Measurements from ENCODE around the gene FAM163A.
"Not testable (repeated sequence)": the region's sequence is repeated elsewhere in the genome, so short reads cannot be mapped to it uniquely, and the experiment has no call there.

Gene FAM163A

DNA sequence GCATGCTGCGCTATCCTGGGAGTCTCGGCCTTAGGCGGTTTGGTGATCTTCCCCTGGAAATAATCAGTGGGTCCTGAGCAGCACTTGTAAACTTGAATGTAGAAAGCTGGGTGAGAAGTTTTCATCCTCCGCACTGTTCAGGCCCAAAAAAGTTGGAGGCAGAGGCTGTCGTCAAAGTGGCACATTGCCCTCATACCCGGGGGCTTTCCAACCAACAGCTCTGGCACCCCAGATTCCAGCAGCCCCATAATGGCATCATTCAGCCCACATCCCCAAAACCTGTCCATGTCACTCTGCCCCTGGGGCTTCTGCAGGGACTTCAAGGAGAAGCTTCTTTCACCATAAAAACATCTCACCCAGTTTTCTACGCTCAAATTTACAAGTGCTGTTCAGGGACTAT lies 75.2 kb downstream of the FAM163A start:
- DNase-seq = no peak

DNA sequence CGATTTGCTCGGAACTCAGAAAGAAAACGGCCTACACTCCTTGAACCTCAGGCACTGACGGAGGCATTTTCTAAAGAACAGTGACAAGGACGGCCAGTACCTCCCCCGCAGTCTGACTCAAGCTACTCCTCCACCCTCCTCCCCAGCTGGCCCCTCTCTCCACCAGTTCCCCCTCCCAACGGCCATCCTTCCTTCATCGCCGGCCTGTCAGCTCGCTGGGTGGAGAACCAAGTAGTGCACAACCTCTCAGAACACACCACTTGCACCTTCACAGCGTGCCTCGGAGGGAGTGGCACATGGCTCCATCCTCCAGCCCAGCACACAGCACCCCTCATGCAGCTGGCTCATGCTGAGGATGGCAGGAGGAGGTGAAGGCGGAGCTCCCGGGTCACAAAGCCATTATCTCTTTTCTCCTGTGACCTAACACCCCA lies 75.7 kb downstream of the FAM163A start:
- no peak for DNase-seq

DNA sequence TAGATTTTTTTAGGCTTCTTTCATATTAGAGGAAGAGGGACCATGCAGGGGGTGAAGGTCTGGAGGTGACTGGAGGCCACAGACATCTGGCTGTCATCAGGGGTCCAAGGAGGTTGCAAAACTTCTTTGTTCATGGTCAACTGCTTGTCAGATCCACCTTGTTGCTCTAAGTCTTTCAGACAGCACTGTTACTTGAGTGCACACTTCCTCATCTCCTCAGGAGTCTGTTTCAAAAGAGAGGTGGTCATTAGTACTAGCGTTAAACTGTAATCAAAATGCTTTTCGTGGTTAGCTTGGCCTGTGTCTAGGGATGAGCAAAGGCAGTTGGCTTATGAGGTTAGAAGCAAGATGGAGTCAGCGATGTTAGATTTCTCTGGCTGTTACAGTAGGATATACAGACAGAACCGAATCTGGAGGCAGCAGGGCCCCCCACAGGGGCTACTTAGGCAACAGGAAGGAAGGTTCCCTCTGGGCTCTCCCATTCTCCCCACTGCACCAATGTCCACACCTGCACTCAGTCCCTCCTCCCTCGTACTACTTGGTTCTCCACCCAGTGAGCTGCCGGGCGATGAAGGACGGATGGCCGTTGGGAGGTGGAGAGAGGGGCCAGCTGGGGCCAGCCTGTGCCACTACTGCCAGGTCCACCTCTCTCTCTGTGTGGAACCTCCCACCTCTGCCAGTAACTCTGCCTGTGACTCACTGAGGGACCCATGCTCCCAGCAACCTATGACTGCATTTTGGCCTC lies 77.3 kb downstream of the FAM163A start:
- no peak for DNase-seq

DNA sequence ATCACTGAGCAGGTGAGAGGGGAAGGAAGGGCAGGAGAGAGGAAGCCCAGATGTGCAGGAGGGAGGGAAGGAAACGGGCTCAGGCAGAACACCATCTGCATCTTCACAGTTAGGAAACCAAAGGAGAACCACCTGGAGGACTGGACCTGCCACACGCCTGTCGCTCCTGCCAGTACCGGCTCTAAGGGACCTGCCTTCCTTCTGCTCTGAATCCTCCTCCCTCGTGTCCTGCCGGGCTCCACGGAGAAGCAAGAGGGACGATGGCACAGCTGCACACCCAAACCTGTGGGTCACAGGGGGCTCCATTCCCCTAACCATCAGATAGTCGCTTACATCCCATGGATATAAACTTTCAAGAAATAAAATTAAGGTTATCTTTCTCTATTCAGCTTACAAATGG lies 78.4 kb downstream of the FAM163A start:
- DNase-seq = no peak

DNA sequence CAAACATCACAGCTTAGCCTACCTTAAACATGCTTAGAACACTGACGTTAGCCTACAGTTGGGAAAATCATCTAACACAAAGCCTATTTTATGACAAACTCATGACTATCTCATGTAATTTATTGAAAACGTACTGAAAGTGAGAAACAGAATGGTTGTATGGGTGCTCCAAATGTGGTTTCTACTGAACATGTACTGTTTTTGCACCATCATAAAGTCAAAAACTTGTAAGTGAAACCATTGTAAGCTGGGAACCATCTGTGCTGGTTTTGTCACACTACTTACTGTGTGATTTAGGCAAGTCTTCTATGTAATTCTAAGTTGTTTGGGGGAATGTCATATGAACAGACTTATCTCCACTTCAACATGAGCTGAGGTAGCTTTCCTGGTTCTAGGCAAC lies 79.0 kb downstream of the FAM163A start:
- DNase-seq = no peak

DNA sequence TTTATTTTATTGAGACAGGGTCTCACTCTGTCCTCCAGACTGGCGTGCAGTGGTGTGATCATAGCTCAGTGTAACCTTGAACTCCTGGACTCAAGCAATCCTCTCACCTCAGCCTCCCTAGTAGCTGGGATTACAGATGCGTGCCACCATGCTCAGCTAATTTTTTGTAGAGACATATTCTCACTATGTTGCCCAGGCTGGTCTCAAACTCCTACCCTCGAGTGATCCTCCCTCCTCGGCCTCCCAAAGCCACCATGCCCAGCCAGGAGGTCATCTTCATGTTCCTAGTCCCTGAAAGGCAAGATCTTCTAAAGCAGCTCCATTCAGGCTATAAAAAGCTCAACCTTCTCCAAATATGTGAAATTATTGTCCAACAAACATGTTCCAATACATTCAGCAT lies 80.6 kb downstream of the FAM163A start:
- no peak for DNase-seq

DNA sequence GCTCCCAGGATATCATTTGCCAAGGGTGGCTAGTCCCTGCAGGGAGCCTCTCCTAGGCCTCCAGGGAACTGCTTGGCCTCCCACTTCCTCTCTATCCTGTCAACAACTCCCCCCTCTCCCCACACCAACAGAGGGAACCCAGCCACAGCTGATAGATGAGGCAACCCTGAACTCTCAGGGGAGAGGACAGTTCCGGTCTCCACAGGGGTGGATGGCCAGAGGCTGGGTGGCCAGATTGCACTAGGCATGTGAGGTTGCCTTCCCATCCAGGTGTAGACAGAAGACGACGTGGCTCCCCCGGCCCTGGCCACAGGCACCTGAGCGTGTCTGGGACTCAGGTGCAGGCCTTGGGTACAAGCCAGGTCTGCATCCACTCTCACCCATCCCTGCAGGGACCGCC lies 81.2 kb downstream of the FAM163A start:
- DNase-seq = no peak

DNA sequence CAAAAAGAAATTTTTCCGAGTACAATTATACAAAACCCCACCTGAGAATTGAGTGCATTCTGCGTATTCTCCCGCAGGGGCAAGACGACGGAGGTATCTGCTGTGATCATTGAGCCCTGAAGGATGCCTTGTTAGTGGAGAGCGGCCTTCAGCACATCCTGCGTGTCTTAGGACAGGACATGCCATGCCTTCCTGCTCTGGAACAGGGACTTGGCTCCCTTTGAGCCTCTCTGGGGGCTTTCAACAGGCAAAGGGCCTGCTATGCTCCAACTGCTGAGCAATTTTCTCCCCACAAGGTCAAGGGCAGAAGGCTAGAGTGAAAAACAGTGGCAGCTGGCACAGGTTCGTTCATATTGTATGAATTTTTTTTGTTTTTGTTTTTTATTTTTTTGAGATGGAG lies 82.1 kb downstream of the FAM163A start:
- no peak for DNase-seq

DNA sequence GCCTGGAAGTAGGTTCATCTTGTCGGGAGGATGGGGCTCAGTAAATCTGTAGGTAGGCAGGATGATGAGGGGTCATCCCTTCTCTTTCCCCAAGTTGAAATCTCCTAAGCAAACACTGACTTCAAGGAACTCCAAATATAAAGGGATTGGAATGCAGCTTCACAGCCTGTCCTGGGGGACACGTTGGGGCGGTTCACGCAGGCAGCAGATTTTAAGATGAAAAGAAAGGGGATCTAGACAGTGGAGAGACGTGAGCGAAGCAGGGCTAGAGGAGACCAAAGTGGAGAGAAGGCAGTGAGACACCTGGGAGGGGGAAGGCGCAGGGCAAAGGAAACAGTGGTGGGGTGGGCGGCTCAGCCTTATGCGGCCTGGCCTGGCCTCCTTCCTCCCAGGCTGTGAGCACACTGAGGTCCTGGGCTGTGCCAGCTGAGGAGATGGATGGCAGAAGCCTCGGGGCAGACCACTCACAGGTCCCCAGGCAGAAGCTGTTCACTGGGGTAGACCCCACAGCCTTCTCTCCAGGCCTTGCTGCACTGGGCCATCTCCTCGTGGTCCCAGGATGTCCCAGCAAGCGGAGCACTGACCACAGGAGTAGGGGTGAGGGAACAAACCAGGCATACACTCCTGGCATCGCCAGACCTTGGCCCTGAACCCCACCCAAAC lies 82.8 kb downstream of the FAM163A start:
- DNase-seq = no peak

DNA sequence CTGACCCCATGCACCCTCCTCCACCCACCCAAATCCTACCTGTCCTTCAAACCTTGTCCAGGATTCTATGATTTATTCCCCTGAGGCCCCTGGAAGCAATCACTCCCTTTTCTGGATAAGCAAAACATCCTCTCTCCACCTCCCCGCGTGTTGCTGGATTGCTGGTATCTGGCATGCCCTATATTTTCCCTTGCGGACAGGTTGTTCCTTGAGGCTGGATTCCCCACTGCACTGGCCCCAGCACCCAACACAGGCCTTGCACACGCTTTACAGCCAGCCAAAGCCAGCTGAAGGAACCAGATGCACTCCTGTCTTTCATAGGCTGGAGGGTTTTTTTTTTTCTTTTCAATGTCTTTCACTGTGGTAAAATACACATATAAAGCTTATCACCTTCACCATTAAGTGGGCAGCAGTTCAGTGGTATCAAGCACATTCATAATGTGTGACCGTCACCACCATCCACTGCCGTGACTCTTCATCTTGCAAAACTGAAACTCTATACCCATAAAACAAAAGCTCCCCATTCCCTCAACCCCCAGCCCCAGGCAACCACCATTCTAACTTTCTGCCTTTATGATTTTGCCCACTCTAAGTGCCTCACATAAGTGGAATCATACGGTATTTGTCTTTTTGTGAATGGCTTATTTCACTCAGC lies 83.7 kb downstream of the FAM163A start:
- DNase-seq = no peak

DNA sequence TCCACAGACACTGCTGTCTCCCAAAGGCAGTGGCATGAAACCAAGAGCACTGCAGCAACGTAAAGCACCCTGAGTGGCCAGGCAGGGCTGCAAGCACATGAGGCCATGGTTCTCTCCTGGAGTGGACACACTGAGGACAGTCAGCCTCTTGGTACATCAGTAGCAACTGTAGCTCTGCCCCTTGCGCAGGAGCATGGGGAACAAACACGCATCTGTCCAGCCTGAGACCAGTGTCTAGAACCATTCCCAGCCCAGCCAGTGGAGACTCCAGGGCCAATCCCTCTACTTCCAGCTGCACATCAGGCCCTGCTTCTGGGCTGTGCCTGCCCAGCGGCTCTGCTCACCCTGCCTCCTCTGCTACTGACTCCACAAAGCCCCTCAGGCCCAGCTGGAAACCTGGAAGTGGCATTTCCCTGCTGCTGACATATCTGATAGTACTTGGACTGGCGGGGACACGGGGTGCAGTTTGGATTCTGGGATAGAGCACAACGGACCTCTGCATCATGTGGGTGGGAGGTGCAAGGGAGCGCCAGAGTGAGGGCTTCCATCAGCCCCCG lies 85.5 kb downstream of the FAM163A start:
- DNase-seq = no peak

DNA sequence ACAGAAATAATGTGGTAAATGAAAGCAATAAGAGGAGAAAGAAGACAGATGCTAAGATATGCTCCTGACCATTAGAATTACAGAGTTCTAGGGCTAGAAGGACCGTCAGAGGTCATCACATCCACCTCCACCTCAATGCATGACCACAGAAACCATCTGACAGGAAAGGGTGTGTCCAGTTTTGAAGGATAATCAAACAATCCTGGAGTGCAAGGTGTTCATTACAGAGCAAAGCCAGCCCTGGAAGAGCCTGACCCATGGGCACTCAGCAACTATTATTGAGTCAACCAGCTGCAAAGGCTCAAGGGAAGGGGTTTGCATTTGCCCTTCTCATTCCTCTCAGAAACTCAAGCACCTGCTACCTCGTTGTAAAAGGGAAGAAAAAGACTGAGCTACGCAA lies 88.1 kb downstream of the FAM163A start:
- DNase-seq = no peak

DNA sequence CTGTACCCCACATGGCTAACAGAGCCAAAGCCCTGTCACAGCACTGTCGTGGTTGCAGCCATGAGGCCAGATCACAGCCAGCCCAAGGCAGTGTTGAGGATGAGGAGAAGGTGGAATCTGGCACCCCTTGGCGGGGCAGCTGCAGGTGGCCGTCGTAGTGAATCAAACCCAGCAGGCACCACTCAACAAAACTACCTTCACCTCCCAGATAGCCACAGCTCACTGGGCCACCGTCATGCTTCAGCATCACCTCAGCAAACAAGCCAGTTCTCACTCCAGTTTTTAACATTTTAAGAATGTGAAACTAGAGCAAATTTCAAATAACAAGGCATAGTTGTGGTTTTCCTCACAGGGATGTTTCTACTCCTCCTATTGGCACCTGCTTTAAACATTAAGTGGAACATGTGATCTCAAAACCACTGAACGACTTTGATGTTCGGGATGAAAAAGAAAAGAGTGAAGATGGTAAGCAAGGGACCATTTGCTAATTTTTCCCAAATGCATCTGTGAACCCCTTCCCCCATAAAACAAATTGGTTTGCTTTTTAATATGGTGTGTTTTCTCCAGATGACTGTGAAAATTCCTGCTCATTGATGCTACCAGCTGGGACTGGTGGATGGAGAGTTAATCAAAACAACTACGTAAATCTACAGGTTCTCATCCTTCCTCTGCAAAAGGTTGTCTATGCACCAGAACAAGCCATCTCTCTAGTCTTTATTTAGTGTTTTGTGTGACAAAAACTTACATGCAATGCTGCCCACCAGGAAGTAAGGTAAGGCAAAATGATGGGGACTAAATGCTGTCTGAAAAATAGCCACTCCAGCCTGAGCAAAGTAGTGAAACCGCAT lies 89.0 kb downstream of the FAM163A start:
- peak; percentile 25 for DNase-seq

DNA sequence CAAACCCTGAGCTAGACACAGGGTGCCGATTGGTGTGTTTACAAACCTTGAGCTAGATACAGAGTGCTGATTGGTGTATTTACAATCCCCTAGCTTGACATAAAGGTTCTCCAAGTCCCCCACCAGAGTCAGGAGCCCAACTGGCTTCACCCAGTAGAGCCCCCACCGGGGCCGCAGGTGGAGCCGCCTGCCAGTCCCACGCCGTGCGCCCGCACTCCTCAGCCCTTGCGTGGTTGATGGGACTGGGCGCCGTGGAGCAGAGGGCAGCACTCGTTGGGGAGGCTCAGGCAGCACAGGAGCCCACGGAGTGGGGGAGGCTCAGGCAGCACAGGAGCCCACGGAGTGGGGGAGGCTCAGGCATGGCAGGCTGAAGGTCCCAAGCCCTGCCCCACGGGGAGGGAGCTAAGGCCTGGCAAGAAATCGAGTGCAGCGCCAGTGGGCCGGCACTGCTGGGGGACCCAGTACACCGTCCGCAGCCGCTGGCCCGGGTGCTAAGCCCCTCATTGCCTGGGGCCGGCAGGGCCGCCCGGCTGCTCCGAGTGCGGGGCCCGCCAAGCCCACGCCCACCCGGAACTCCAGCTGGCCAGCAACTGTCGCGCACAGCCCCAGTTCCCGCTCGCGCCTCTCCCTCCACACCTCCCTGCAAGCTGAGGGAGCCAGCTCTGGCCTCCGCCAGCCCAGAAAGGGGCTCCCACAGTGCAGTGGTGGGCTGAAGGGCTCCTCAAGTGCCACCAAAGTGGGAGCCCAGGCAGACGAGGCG lies 93.8 kb downstream of the FAM163A start:
- not testable (repeated sequence) for DNase-seq

DNA sequence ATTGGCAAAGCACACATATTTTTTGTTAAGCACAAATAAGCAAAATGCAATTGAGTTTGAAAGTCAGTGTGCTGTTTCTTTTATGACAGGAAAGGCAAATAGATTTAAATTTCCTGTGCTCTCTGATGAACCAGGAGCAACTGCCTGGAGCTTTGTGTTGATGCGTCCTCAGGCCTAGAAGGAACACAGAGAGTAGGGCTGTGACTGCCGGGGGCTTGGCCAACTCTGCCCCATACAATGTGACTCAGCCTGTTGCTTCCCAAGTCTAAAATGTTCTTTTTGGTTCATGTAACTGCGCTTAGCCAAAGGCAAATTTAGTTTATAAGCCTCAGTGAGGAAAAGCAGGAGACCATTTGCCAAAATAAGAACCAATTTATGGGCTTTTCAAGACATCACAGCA lies 97.0 kb downstream of the FAM163A start:
- no peak for DNase-seq

DNA sequence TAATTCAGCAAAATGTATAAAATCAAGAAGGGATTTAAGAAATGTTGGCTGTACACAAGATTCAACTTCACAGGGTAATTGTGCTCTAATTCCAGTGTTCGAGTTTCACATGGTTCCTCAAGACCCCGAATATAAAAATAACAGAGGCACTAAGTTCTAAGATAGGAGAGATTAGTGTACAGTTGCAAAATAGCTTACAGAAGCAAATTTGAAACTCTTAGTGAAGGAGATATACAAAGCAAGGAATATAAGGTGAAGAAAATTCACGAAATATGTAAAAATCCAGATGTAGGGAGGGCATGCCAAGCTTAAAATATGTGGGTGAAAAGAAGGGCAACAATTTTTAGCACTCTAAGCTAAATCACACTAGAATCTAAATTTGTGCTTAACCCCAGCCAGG lies 105.1 kb downstream of the FAM163A start:
- DNase-seq = no peak

DNA sequence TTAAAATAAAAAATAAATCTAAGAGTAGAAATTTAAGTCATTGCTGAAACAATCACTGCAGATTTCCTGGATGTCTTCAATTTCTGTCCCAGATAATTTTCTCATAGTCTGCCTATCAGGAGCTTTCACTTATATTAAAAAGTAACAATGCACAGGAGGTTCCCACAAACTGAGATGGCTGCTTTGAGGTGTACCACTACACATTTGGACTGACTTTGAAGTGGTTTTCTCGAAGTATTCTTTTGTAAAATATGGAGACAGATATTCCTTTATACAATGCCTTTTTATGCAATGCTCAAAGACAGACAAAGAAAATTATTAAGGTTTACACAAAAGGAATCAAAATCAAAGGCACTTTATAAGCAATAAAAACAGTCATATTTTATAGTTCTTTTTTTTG lies 110.0 kb downstream of the FAM163A start:
- DNase-seq = no peak

DNA sequence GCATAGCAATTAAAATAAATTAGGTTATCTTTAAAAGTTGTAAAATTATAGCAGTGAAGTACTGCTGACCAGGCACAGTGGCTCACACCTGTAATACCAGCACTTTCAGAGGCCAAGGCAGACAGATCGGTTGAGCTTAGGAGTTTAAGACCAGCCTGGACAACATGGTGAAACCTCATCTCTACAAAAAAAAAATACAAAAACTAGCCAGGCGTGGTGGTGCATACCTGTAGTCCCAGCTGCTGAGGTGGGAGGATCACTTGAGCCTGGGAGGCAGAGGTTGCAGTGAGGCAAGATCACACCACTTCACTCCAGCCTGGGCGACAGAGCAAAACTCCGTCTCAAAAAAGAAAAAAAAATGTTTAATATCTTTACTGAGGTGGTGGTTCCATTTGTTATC lies 112.7 kb downstream of the FAM163A start:
- not testable (repeated sequence) for DNase-seq

DNA sequence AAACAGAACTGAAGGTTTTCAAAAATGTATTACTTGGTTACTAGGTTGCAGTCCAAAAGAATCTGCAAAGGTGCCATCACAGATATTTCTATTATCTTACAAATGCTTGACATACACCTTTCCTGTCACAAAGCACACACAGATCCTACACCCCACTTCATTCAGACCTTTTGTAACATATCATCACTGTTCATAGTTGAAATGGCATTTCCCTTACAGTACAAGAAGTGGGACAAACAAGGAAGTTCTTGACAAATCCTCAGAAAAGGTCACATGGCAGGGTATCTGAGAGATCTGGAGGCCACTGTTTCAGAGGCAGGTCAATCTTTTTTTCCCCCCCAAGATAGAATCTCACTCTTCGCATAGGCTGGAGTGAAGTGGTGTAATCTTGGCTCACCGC lies 113.2 kb downstream of the FAM163A start:
- DNase-seq = no peak

DNA sequence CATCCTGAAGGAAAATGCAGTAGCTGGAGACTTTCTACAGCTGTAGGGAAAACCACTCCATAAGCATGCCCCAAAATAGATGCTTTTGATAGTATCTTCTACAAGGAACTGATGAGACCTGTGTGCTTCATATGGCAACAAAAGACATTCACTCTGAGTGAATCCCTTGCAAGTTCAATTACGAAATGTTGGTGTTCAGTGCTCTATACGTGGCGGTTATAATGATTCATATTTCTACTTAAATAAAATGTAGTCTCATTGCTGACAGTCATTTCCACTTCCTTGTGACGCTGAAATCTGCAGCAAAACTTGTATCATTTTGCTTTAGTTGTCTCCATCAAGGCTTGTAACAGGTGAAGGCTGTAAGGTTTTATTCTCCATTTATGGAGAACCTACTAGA lies 113.9 kb downstream of the FAM163A start:
- DNase-seq = no peak

DNA sequence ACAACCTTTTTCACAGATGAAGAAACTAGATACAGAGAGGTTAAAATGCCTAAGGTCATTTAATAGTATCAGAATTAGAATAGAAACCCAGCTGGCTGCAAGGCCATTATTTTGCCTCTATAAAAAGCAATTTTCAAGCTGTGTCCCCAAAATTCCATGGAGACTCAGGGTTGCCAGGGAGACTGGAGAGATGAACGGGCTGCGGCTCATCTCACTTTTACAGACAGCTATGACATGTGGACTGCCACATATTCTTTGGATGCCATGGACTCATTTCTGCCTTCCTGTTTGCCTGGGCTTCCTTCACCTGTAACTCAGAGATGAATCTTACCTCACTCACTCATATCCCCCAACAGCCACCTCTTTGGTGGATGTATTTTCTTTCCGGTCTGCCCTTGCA lies 117.6 kb downstream of the FAM163A start:
- DNase-seq = no peak

DNA sequence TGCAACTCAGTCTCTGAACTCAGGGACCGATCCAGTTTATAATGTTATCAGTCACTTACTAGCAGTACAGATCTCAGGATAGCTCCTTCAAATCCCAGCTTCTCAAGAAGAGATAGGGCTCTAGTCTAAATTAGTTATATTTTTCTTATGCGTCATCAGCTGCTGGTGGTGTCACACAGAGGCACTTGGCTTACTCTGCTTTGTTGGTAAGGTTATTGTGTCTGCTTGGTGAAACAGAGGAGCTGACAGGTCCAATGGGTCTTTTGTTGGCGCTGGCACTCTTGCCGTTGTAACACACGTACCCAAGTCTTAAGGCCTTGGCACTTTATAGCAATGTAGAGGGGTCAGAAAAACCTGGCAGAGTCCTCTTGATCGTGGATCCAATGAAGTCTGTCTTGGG lies 122.3 kb downstream of the FAM163A start:
- DNase-seq = no peak
